ENCODE data around the gene KIAA0825. TPM values are rescaled to one million over a fixed set of nuclear protein-coding genes. Genes with fewer than 3 reads are reported as not detected.

KIAA0825 gene
- polyA plus RNA-seq, 3 donors, result 0.56 to 1.3 (median 0.89) TPM

DNA sequence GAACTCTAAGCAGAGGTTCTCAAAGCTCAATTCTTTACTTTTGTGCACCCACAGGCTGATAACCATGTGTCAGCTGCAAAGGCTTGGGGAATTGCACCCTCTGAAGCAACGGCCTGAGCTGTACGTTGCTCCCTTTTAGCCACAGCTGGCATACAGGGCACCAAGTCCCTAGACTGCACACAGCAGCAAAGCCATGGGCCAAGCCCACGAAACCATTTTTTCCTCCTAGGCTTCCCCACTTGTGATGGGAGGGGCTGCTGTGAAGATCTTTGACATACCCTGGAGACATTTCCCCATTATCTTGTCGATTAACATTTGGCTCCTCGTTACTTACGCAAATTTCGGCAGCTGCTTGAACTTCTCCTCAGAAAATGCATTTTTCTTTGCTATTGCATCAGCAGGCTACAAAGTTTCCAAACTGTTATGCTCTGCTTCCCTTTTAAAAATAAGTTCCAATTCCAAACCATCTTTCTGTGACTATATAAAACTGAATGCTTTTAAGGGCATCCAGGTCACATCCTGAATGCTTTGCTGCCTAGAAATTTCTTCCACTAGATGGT lies 23.0 kb downstream of the KIAA0825 start:
- Mint-ChIP-seq H3K4me3 (peak overlapping the region in 1 of 2 donors; percentile 48), H3K9me3 (peaks cover 4 to 11% (median 7%) of the 10 kb centered on the region in 7 donors), H3K27me3 (ENCODE audit: low read depth in 3 of 3) (peaks cover 0 to 2% (median 0%) of the 10 kb centered on the region in 3 donors), H3K27ac (peak overlapping the region in 6 of 7 donors; percentile 19 to 89 (median 77)), H3K4me1 (peaks cover 16% of the 10 kb centered on the region), H3K36me3 (peaks cover 0 to 5% of the 10 kb centered on the region in 2 donors)
- DNase-seq, result peak; percentile 37 to 54 (median 38)
- no peaks in the 10 kb centered on the region for H3K27me3 ChIP-seq (ENCODE audit: control insufficient read depth in 2 of 2, insufficient read depth in 2 of 2, low read length in 2 of 2)
- TF ChIP-seq, protein P1, sequence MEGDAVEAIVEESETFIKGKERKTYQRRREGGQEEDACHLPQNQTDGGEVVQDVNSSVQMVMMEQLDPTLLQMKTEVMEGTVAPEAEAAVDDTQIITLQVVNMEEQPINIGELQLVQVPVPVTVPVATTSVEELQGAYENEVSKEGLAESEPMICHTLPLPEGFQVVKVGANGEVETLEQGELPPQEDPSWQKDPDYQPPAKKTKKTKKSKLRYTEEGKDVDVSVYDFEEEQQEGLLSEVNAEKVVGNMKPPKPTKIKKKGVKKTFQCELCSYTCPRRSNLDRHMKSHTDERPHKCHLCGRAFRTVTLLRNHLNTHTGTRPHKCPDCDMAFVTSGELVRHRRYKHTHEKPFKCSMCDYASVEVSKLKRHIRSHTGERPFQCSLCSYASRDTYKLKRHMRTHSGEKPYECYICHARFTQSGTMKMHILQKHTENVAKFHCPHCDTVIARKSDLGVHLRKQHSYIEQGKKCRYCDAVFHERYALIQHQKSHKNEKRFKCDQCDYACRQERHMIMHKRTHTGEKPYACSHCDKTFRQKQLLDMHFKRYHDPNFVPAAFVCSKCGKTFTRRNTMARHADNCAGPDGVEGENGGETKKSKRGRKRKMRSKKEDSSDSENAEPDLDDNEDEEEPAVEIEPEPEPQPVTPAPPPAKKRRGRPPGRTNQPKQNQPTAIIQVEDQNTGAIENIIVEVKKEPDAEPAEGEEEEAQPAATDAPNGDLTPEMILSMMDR (IDR thresholded peaks at IDR 0.05), result no peak
- H3K9me3 ChIP-seq (replicated peaks in 1 of 2; ENCODE audit: control insufficient read depth in 1 of 2, insufficient read depth in 1 of 2, low read length in 2 of 2), result peaks cover 0 to 3% of the 10 kb centered on the region in 2 donors
- H3K4me2 ChIP-seq (replicated peaks; ENCODE audit: extremely low read depth, low read length, poor library complexity, severe bottlenecking), result peak overlapping the region; percentile 52
- H3K4me1 ChIP-seq (ENCODE audit: control insufficient read depth in 1 of 2, insufficient read depth in 2 of 2, low read length in 2 of 2), result peaks cover 23 to 26% of the 10 kb centered on the region in 2 donors
- intact Hi-C loops (cut with micrococcal nuclease), result no loop called here
- peak overlapping the region in 1 of 3 experiments; percentile 48 for H3K4me3 ChIP-seq (replicated peaks in 1 of 3; ENCODE audit: low read depth in 2 of 3, low read length in 3 of 3)
- no peaks in the 10 kb centered on the region for H3K36me3 ChIP-seq (replicated peaks in 1 of 2; ENCODE audit: control insufficient read depth in 1 of 2, insufficient read depth in 2 of 2, low read length in 2 of 2)
- H3K9ac ChIP-seq (ENCODE audit: insufficient read depth, low read length, poor library complexity, severe bottlenecking), result no peak overlapping the region
- WGBS (ENCODE audit: insufficient coverage), result 40% methylated on average over 6 of the region's 7 CpGs
- peak overlapping the region; percentile 56 to 69 for H3K27ac ChIP-seq (ENCODE audit: low read depth in 1 of 2, low read length in 2 of 2)
- no peaks in the 10 kb centered on the region for H3K79me2 ChIP-seq (ENCODE audit: insufficient read depth, low read length)
- no peaks in the 10 kb centered on the region for H4K20me1 ChIP-seq (ENCODE audit: insufficient read depth, low read length)
- peak overlapping the region; percentile 46 for H2AFZ ChIP-seq (ENCODE audit: insufficient read depth, low read depth, low read length, poor library complexity, severe bottlenecking)

DNA sequence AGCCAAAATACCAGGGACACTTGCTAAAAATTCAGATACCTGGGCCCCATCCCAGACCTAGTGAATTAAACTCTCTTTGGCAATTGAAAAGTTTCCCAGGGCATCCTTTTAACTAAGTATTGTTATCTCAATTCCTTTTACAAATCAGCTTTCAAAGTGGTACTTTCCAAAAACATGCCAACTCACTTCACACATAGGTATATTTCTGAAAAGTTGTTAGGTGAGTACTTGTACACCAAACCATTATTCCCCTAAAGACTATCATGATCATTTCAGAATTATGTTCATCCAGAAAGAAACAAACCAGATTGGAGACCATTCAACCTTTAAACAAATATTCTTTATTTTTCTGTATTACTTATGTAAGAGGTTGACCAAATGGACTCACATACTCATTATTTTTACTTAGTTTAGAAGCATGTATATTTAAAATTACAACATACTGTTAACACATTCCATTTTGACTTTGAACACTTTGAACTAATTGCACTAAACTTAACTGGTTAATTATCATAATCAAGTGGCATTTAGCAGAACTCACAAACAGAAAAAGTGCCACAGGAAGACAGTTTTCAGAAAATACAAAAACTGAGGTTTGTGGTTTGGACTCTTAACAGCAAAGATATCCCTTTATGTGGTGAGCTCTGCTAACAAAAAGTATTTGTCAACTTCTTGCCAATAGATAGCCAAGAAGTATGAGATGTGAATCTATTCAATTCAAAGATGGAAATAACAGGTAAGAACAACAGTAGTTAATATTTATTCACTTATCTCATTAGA lies 40.7 kb downstream of the KIAA0825 start:
- H3K4me1 ChIP-seq (ENCODE audit: control insufficient read depth in 1 of 2, insufficient read depth in 2 of 2, low read length in 2 of 2), result no peaks in the 10 kb centered on the region
- no peaks in the 10 kb centered on the region for H3K36me3 ChIP-seq (replicated peaks in 1 of 2; ENCODE audit: control insufficient read depth in 1 of 2, insufficient read depth in 2 of 2, low read length in 2 of 2)
- TF ChIP-seq, protein P1 (IDR thresholded peaks at IDR 0.05), result no peak
- no peaks in the 10 kb centered on the region for H4K20me1 ChIP-seq (ENCODE audit: insufficient read depth, low read length)
- H3K27me3 ChIP-seq (ENCODE audit: control insufficient read depth in 2 of 2, insufficient read depth in 2 of 2, low read length in 2 of 2), result no peaks in the 10 kb centered on the region
- peaks cover 2% of the 10 kb centered on the region for H3K4me1 Mint-ChIP-seq
- intact Hi-C loops (cut with micrococcal nuclease), result no loop called here
- H3K27ac ChIP-seq (ENCODE audit: low read depth in 1 of 2, low read length in 2 of 2), result no peak overlapping the region
- peaks cover 0 to 3% (median 0%) of the 10 kb centered on the region in 3 donors for H3K27me3 Mint-ChIP-seq (ENCODE audit: low read depth in 3 of 3)
- H3K36me3 Mint-ChIP-seq, result peaks cover 2 to 4% of the 10 kb centered on the region in 2 donors
- H2AFZ ChIP-seq (ENCODE audit: insufficient read depth, low read depth, low read length, poor library complexity, severe bottlenecking), result no peak overlapping the region
- no peak overlapping the region for H3K9ac ChIP-seq (ENCODE audit: insufficient read depth, low read length, poor library complexity, severe bottlenecking)
- no peak overlapping the region for H3K4me3 ChIP-seq (replicated peaks in 1 of 3; ENCODE audit: low read depth in 2 of 3, low read length in 3 of 3)
- H3K79me2 ChIP-seq (ENCODE audit: insufficient read depth, low read length), result no peaks in the 10 kb centered on the region
- no peak for DNase-seq
- no peak overlapping the region for H3K4me3 Mint-ChIP-seq
- H3K9me3 Mint-ChIP-seq, result peaks cover 0 to 3% (median 0%) of the 10 kb centered on the region in 7 donors
- H3K4me2 ChIP-seq (replicated peaks; ENCODE audit: extremely low read depth, low read length, poor library complexity, severe bottlenecking), result no peak overlapping the region
- H3K27ac Mint-ChIP-seq, result no peak overlapping the region
- peaks cover 0 to 2% of the 10 kb centered on the region in 2 donors for H3K9me3 ChIP-seq (replicated peaks in 1 of 2; ENCODE audit: control insufficient read depth in 1 of 2, insufficient read depth in 1 of 2, low read length in 2 of 2)

All from CD14-positive monocyte (primary cell).